IPS-18a (cell line): ENCODE measurements around the gene FLNB.
"Not testable (repeated sequence)": the region's sequence is repeated elsewhere in the genome, so short reads cannot be mapped to it uniquely, and the experiment has no call there.

Experiments used
- H3K27ac ChIP-seq: one replicate; pipeline ENCODE4 v1.5.1; 2013; ENCODE audit warnings: low read length
- H3K27me3 ChIP-seq: one replicate; pipeline ENCODE4 v1.6.1; 2013; ENCODE audit warnings: mild to moderate bottlenecking, low read length; ENCODE audit not compliant: control insufficient read depth, insufficient read depth
- H3K36me3 ChIP-seq: one replicate; pipeline ENCODE4 v1.6.1; 2013; ENCODE audit warnings: low read depth, low read length; ENCODE audit not compliant: control insufficient read depth
- H3K4me1 ChIP-seq: one replicate; pipeline ENCODE4 v1.6.1; 2013; ENCODE audit warnings: low read depth, low read length; ENCODE audit not compliant: control insufficient read depth
- H3K4me3 ChIP-seq: one replicate; pipeline ENCODE4 v1.5.1; 2013; ENCODE audit warnings: low read length
- H3K9ac ChIP-seq: one replicate; pipeline ENCODE4 v1.6.1; 2013; ENCODE audit warnings: mild to moderate bottlenecking, low read length, moderate library complexity
- H3K9me3 ChIP-seq: one replicate; pipeline ENCODE4 v1.6.1; 2013; ENCODE audit warnings: low read depth, low read length; ENCODE audit not compliant: control insufficient read depth

Gene FLNB

GRCh38 chr3:58198362-58198761 lies 190.1 kb downstream of the FLNB start:
- Histone ChIP-seq H3K36me3 (no peaks in the 10 kb centered on the region), H3K9ac (no peak overlapping the region), H3K9me3 (no peaks in the 10 kb centered on the region), H3K27ac (no peak overlapping the region), H3K4me1 (no peaks in the 10 kb centered on the region), H3K27me3 (no peaks in the 10 kb centered on the region), H3K4me3 (no peak overlapping the region)

- no peaks in the 10 kb centered on the region for H3K27me3 ChIP-seq
- no peaks in the 10 kb centered on the region for H3K9me3 ChIP-seq
- H3K4me1 ChIP-seq = no peaks in the 10 kb centered on the region
- H3K36me3 ChIP-seq = no peaks in the 10 kb centered on the region
- H3K4me3 ChIP-seq = no peak overlapping the region
- H3K9ac ChIP-seq = no peak overlapping the region
- no peak overlapping the region for H3K27ac ChIP-seq
Measured at GRCh38 chr3:58198804-58199203, 190.6 kb downstream of the FLNB start.

DNA sequence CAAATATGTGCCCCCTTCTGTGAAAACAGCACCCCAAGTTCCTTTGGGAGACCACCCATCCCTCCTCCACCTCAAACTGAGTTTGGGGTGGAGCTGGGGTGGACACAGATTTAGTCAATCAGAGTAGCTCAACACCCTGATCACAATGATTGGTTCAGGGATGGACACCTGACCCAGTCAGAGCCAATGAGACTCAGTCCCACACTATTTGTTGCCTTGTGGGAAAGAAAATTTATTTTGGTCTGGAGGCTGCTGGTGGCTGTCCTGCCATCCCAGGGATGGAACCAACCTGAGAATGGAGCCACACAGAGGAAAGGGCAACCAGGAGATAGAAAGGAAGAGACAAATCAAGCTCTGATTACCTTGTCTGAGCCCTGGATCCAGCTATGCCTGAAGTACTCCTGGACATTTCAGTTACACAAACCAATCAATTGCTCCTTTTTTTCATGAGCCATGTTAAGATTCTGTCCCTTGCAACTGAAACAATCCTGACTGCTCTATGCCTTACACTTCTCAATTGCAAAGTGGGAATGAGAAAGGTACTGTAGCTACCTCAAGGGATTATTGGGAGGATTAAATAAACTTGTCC lies 192.0 kb downstream of the FLNB start:
- no peaks in the 10 kb centered on the region for H3K27me3 ChIP-seq
- no peaks in the 10 kb centered on the region for H3K9me3 ChIP-seq
- H3K4me1 ChIP-seq = no peaks in the 10 kb centered on the region
- H3K4me3 ChIP-seq = no peak overlapping the region
- no peak overlapping the region for H3K9ac ChIP-seq
- no peak overlapping the region for H3K27ac ChIP-seq
- H3K36me3 ChIP-seq = no peaks in the 10 kb centered on the region

DNA sequence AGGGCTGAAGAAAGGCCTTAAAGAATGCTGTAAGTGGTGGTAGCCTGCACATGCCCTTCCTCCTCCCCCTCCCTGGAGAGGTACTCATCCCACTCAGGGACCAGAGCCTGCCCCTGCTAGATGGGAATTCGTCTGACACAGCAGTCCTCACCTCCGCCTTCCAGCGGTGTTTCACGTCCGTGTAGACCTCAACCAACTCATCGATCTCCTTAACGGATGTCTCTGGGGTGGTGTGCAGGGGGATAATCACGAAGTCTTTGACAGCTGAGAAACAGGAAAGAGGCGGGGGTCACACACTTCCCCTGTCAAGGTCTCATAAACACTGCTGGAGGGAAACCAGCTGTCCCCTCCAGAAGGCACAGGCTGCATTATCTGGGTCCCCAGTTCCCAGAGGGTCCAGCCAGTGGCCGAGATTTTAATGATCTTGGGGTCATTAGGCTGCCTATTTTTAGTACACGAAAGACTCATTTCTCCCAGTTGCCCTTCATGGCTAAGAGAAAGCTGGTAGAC lies 192.7 kb downstream of the FLNB start:
- Histone ChIP-seq H3K27ac (no peak overlapping the region), H3K27me3 (no peaks in the 10 kb centered on the region), H3K9me3 (no peaks in the 10 kb centered on the region), H3K4me1 (no peaks in the 10 kb centered on the region), H3K36me3 (no peaks in the 10 kb centered on the region), H3K4me3 (no peak overlapping the region), H3K9ac (no peak overlapping the region)

DNA sequence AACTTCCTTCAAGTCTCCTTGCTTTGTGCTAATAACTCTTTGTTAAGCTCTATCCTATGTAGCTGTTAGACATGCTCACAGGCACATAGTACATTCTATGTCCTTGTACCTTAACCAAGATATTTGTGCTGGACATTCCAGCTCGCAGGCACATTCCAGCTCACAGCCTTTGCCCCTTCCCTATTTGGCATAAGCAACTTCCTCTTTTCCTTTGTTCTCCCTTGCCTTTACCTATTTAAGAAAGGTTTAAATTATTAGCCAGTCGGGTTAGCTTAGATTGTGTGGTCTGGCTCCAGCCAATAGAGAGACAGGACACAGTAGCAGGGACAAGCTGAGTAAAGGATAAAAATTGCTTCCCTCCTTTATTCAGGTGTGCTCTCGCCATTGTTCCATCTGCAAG lies 193.2 kb downstream of the FLNB start:
- H3K27ac ChIP-seq, H3K4me1 ChIP-seq: not testable (repeated sequence)

DNA sequence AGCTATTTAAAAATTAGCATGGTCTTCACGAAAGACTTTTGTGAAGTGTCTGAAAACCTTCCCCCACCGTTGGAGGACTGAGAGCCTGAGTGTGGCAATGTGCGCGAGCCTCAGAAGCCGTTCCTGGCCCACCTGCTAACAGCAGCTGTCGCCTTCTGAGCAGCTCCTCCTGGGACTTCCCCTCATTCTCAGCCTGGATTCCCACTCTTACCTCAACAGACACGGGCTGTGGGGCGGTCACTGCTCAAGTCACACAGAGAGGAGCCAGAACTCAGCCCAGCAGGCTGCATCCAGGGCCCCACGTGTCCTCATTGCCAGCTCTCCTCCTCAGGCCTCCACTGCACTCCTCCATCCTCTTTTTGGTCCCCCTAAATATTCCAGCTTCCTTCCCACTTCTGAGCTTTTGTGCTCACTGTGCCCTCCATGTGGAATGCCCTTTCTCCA lies 194.7 kb downstream of the FLNB start:
- Histone ChIP-seq H3K4me1 (no peaks in the 10 kb centered on the region), H3K27ac (no peak overlapping the region)

More for the DNA sequence above, 193.2 kb downstream of the FLNB start:
- not testable (repeated sequence) for H3K4me3 ChIP-seq, H3K27me3 ChIP-seq, H3K9ac ChIP-seq, H3K9me3 ChIP-seq, H3K36me3 ChIP-seq

GRCh38 chr3:58203541-58203940 lies 195.3 kb downstream of the FLNB start:
- Histone ChIP-seq H3K4me1 (no peaks in the 10 kb centered on the region), H3K27me3 (no peaks in the 10 kb centered on the region), H3K36me3 (no peaks in the 10 kb centered on the region), H3K9ac (no peak overlapping the region), H3K4me3 (no peak overlapping the region), H3K9me3 (no peaks in the 10 kb centered on the region), H3K27ac (no peak overlapping the region)

More for the DNA sequence above, 194.7 kb downstream of the FLNB start:
- H3K27me3 ChIP-seq = no peaks in the 10 kb centered on the region
- H3K4me3 ChIP-seq = no peak overlapping the region
- H3K9me3 ChIP-seq = no peaks in the 10 kb centered on the region
- H3K9ac ChIP-seq = no peak overlapping the region
- no peaks in the 10 kb centered on the region for H3K36me3 ChIP-seq

DNA sequence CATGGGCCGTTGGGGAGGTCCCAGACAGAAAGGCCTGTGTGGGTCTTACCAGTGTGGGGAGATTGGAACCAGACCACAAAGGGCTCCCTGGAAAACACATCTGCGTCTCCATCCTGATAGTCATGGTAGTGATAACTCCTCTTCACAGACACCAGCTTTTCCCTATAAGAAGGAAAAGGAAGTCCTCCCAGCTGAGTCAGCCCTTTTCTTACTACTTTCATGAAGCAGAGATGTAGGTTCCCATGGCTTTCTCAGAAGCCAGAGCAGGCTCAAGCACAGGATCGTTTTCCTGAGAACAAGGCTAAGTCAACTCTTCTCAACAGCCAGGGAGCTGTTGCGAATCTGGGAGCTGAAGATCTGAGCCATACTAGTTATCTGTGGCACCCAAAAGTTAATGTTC lies 196.5 kb downstream of the FLNB start:
- Histone ChIP-seq H3K27me3 (no peaks in the 10 kb centered on the region), H3K36me3 (no peaks in the 10 kb centered on the region), H3K9ac (no peak overlapping the region), H3K27ac (no peak overlapping the region), H3K9me3 (no peaks in the 10 kb centered on the region), H3K4me3 (no peak overlapping the region), H3K4me1 (no peaks in the 10 kb centered on the region)

DNA sequence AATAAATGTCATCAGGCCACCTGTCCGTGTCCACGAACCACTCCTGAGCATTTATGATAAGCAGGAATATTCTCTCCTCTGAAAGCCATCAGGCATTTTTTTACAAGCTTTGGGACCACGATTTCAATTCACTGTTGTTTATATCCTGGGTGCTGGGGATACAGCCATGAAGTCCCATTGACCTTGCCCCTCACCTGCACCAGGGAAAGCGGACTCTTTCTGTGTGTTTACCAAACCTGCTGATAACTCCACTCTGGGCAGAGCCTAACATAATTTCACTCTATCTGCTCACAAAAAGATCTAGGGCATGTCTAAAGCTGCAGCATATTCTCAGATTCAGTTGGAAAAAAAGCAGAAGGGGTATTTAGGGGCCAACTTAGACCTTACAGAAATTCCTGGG lies 197.8 kb downstream of the FLNB start:
- no peaks in the 10 kb centered on the region for H3K9me3 ChIP-seq
- no peaks in the 10 kb centered on the region for H3K36me3 ChIP-seq
- H3K4me1 ChIP-seq = no peaks in the 10 kb centered on the region
- no peak overlapping the region for H3K9ac ChIP-seq
- H3K27ac ChIP-seq = no peak overlapping the region
- H3K27me3 ChIP-seq = no peaks in the 10 kb centered on the region
- H3K4me3 ChIP-seq = no peak overlapping the region

GRCh38 chr3:58206406-58207011 lies 198.3 kb downstream of the FLNB start:
- Histone ChIP-seq H3K4me1 (no peaks in the 10 kb centered on the region), H3K36me3 (no peaks in the 10 kb centered on the region), H3K27me3 (no peaks in the 10 kb centered on the region), H3K9ac (no peak overlapping the region), H3K4me3 (no peak overlapping the region), H3K9me3 (no peaks in the 10 kb centered on the region), H3K27ac (no peak overlapping the region)

DNA sequence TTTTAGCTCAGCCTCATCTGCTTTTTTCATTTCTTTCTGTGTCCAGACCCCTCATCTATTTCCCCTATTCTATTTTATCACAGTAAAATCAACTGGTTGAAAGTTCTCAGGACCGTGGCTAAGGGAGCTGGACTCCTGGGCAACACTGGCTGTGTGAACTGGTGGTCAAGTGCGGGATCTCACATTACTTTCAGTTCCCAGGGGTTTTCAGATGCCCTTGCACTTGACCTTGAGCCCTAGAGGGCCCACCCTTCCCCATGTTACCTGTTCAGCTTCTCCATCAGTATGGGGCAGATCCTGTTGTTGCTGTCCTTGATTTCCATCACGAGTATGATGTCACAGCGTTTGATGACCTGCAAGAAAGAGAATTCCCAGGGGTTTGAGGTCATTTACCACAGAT lies 199.7 kb downstream of the FLNB start:
- Histone ChIP-seq H3K36me3 (no peaks in the 10 kb centered on the region), H3K4me3 (no peak overlapping the region), H3K9me3 (no peaks in the 10 kb centered on the region), H3K4me1 (no peaks in the 10 kb centered on the region), H3K9ac (no peak overlapping the region), H3K27me3 (no peaks in the 10 kb centered on the region), H3K27ac (no peak overlapping the region)

DNA sequence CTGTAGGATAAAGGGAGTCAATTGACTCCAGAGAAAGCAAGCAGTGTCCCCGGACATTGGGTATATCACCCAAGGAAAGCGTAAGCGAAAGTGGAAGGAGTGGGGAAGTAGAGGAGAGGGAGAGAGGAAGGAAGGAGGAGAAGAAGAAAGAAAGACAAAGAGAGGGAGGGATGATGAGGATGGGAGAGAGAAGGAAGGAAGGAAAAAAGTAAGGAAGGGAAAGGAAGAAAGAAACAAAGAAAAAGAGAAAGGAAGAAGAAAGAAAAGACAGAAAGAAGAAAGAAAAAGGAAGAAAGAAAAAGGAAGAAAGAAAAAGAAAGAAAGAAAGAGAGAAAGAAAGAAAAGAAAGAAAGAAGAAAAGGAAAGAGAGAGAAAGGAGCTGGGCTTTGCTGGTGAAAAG lies 201.7 kb downstream of the FLNB start:
- no peak overlapping the region for H3K9ac ChIP-seq
- H3K4me1 ChIP-seq = no peaks in the 10 kb centered on the region
- no peak overlapping the region for H3K4me3 ChIP-seq
- H3K27me3 ChIP-seq = no peaks in the 10 kb centered on the region
- no peaks in the 10 kb centered on the region for H3K9me3 ChIP-seq
- no peaks in the 10 kb centered on the region for H3K36me3 ChIP-seq
- no peak overlapping the region for H3K27ac ChIP-seq
